K562 (cell line): ENCODE data around the gene HMG20B. TPM values are rescaled to one million over a fixed set of nuclear protein-coding genes. Genes with fewer than 3 reads are reported as not detected.

Source experiments
- ATF3 ChIP-seq, 2 experiments: fragments of 450-650 bp in 1 of 2; sonication (generic) in 1 of 2; formaldehyde crosslinking in 1 of 2; IDR thresholded peaks in 1 of 2; conservative IDR thresholded peaks in 1 of 2; 2 replicates each; pipeline versions ENCODE4 v1.6.1 to v1.8.1; 2016 to 2023; ENCODE audit warnings: mild to moderate bottlenecking in 2 of 2, moderate library complexity in 2 of 2, inconsistent platforms in 1 of 2, missing genetic modification reagents in 1 of 2
- BMI1 ChIP-seq: fragments of 150-350 bp; IDR thresholded peaks from 2 replicates; pipeline ENCODE4 v1.6.1; 2014; ENCODE audit warnings: low read length
- CBX2 ChIP-seq: fragments of 200-600 bp; sonication (generic); IDR thresholded peaks from one replicate; pipeline ENCODE4 v1.6.1; 2012; ENCODE audit warnings: mild to moderate bottlenecking, low read length, inconsistent platforms; ENCODE audit not compliant: insufficient read depth, poor library complexity, severe bottlenecking
- HOXB6 ChIP-seq: fragments of 250-450 bp; sonication (Bioruptor Pico); IDR thresholded peaks from 2 replicates; pipeline ENCODE4 v1.5.1; 2022; ENCODE audit warnings: mild to moderate bottlenecking, borderline replicate concordance
- ILF3 ChIP-seq: fragments of 450-650 bp; IDR thresholded peaks from 2 replicates; pipeline ENCODE4 v1.6.1; 2018; ENCODE audit warnings: antibody characterized with exemption, mild to moderate bottlenecking, moderate library complexity, borderline replicate concordance
- KDM2B ChIP-seq: fragments of 250-450 bp; sonication (Bioruptor Pico); IDR thresholded peaks from 2 replicates; pipeline ENCODE4 v1.8.0; 2021; ENCODE audit warnings: mild to moderate bottlenecking, moderate library complexity
- MAZ ChIP-seq, 2 experiments: fragments of 450-650 bp in 1 of 2; sonication (generic) in 1 of 2; formaldehyde crosslinking; IDR thresholded peaks in 1 of 2; conservative IDR thresholded peaks in 1 of 2; 2 replicates each; pipeline versions ENCODE4 v1.4.0 to v1.5.0; 2020; ENCODE audit warnings: mild to moderate bottlenecking in 1 of 2, missing genetic modification reagents in 1 of 2
- MYNN ChIP-seq, 2 experiments: sonication (generic); formaldehyde crosslinking in 1 of 2; IDR thresholded peaks; 2 replicates each; pipeline versions ENCODE4 v1.5.0 to v1.6.1; 2016 to 2020; ENCODE audit warnings: antibody characterized with exemption in 1 of 2, missing genetic modification reagents in 1 of 2
- POLR2B ChIP-seq: fragments of 450-650 bp; IDR thresholded peaks from 2 replicates; pipeline ENCODE4 v1.6.1; 2018; ENCODE audit warnings: low read depth; ENCODE audit not compliant: partially characterized antibody
- PURB ChIP-seq: sonication (generic); formaldehyde crosslinking; IDR thresholded peaks from 2 replicates; pipeline ENCODE4 v1.9.0; 2021; ENCODE audit warnings: low read depth, mild to moderate bottlenecking, missing genetic modification reagents
- RERE ChIP-seq: sonication (generic); formaldehyde crosslinking; IDR thresholded peaks from 2 replicates; pipeline ENCODE4 v1.8.0; 2023; ENCODE audit warnings: missing genetic modification reagents, mild to moderate bottlenecking, borderline replicate concordance
- SAFB2 ChIP-seq: fragments of 200-400 bp; formaldehyde crosslinking; IDR thresholded peaks from 2 replicates; pipeline ENCODE4 v1.6.1; 2018; ENCODE audit warnings: borderline replicate concordance, low read length, low read depth, moderate library complexity; ENCODE audit not compliant: severe bottlenecking
- SIRT6 ChIP-seq: IDR thresholded peaks from one replicate; pipeline ENCODE4 v1.6.1; 2012; ENCODE audit warnings: low read depth, mild to moderate bottlenecking, control low read depth, inconsistent platforms, low read length, moderate library complexity
- ZFX ChIP-seq: sonication (generic); formaldehyde crosslinking; IDR thresholded peaks from 2 replicates; pipeline ENCODE4 v1.8.0; 2022; ENCODE audit warnings: mild to moderate bottlenecking, missing genetic modification reagents, moderate library complexity
- ZNF41 ChIP-seq: fragments of 250-450 bp; sonication (Bioruptor Pico); conservative IDR thresholded peaks from 2 replicates; pipeline ENCODE4 v1.4.0; 2020; ENCODE audit warnings: mild to moderate bottlenecking
- ZNF444 ChIP-seq: fragments of 250-450 bp; sonication (Bioruptor Pico); IDR thresholded peaks from 2 replicates; pipeline ENCODE4 v1.4.0; 2020; ENCODE audit warnings: mild to moderate bottlenecking, moderate library complexity
- ZNF561 ChIP-seq: fragments of 450-650 bp; formaldehyde crosslinking; conservative IDR thresholded peaks from 2 replicates; pipeline ENCODE4 v1.4.0; 2020; ENCODE audit warnings: mild to moderate bottlenecking, moderate library complexity
- ZNF830 ChIP-seq: fragments of 250-450 bp; sonication (Bioruptor Pico); IDR thresholded peaks from 2 replicates; pipeline ENCODE4 v1.5.0; 2021; ENCODE audit warnings: mild to moderate bottlenecking
- polyA plus RNA-seq, 8 experiments: library from polyadenylated mRNA; depleted of rRNA in 4 of 8; stranded (reverse) in 5 of 8; unstranded in 3 of 8; fragments of >200 nt; fragmentation: Nextera tagmentation in 2 of 8; fragmentation: Illumina TruSeq in 1 of 8; extraction: Ambion mirVana in 2 of 8; extraction: Trizol in 1 of 8; gene quantifications; 2 replicates each; pipeline versions ENCODE4 v1.2.1 to v1.2.3, GENCODE V29; 2011 to 2014; ENCODE audit warnings: inconsistent platforms in 1 of 8, missing spikeins in 1 of 8
- total RNA-seq, 7 experiments: library from RNA; depleted of rRNA in 6 of 7; stranded (reverse); fragments of >200 nt in 6 of 7; fragmentation: Illumina TruSeq in 2 of 7; extraction: Trizol in 2 of 7; gene quantifications; 2 replicates each; pipeline versions ENCODE4 v1.2.1 to v1.2.3, GENCODE V29; 2011 to 2021; ENCODE audit warnings: low replicate concordance in 1 of 7
- TF ChIP-seq, protein P1 (sequence below): fragments of 250-450 bp; sonication (Bioruptor Pico); IDR thresholded peaks from 2 replicates; pipeline ENCODE4 v1.8.0; 2022; ENCODE audit warnings: inconsistent platforms, mild to moderate bottlenecking, moderate library complexity, borderline replicate concordance

Gene HMG20B
- total and polyA plus RNA-seq, 9 of the 15 experiments (the other 6 are each of a cell fraction or from before 2014, with no cell fraction given): 0.35 to 172 (median 38.6) TPM

DNA sequence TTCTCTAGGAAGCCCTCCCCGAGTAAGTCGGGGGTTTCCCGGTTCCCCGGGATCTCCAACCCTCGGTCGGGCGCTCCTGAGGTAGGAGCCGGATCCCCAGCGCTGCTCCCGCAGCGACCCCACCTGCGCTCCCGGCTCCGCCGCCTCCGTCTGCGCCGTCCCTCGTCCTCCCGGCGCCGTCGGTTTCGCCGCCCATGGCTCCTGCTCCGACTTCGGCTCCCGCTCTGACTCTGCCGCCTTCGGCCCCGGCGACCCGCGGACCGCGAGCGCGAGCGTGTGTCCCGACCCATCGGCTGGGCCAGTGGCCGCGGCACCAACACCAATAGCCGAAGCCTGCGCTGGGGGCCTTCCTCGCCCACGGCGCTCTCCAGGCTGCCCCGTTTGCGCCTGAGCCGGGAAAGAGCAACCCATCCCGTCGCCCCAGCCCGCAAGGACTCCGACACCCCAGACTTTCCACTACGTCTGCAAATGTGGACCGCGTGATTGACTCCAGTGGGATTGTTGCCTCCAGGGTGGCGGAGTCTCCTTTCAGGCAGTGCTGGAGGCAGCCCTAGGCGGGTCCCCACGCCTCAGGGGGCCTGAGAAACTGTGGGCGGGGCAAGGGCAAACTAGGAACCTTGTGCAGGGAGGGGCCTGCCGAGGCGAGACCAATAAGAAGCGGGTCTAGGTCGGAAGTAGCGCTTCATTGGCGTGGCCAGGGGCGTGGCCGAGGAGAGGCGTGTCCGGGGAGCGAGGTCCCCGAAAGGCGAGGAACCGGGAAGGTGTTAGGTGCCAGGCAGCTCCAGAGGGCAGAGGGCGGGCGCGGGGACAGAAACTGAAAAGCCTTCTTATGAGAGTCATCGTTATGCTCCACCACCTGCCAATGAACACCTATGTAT is 54.0 kb downstream of the HMG20B start, which contains the start of gene CACTIN (continued):
- TF ChIP-seq ATF3 (IDR thresholded peaks at IDR 0.05) (no peak), ATF3 (CRISPR knock-in tag; conservative IDR thresholded peaks at IDR 0.05) (no peak), SAFB2 (no peak), MAZ (CRISPR knock-in tag; conservative IDR thresholded peaks at IDR 0.05 in 1 of 2, IDR thresholded peaks at IDR 0.05 in 1 of 2) (peak; percentile 57 to 91; a peak in 3 of 4 replicates), ZFX (CRISPR knock-in tag) (peak; percentile 70), RERE (CRISPR knock-in tag) (0 out of 2 replicates have a peak, but pooled peaks have one; percentile 41), CBX2 (no peak), SIRT6 (no peak), ZNF41 (CRISPR knock-in tag) (peak; percentile 54; the same call in 1 of the 2 replicates), ZNF830 (CRISPR knock-in tag) (no peak), KDM2B (CRISPR knock-in tag) (no peak), ILF3 (no peak), BMI1 (no peak), ZNF444 (CRISPR knock-in tag) (no peak), MYNN (IDR thresholded peaks at IDR 0.05) (no peak), MYNN (CRISPR knock-in tag; IDR thresholded peaks at IDR 0.05) (no peak), PURB (no peak), POLR2B (peak; percentile 81), ZNF561 (CRISPR knock-in tag) (no peak), HOXB6 (CRISPR knock-in tag) (no peak)
- TF ChIP-seq, protein P1, sequence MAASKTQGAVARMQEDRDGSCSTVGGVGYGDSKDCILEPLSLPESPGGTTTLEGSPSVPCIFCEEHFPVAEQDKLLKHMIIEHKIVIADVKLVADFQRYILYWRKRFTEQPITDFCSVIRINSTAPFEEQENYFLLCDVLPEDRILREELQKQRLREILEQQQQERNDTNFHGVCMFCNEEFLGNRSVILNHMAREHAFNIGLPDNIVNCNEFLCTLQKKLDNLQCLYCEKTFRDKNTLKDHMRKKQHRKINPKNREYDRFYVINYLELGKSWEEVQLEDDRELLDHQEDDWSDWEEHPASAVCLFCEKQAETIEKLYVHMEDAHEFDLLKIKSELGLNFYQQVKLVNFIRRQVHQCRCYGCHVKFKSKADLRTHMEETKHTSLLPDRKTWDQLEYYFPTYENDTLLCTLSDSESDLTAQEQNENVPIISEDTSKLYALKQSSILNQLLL (CRISPR knock-in tag): no peak
